Neural progenitor cell (in vitro differentiated cells): ENCODE data around the gene CD34.

Experiments used
- EZH2 ChIP-seq: fragments of 200-600 bp; sonication (generic); IDR thresholded peaks from 2 replicates; pipeline ENCODE4 v1.6.1; 2017; ENCODE audit warnings: antibody characterized with exemption, mild to moderate bottlenecking, moderate library complexity
- TF ChIP-seq, protein P1 (sequence below): fragments of 200-600 bp; sonication (generic); IDR thresholded peaks from 2 replicates; pipeline ENCODE4 v1.5.1; 2017; ENCODE audit warnings: antibody characterized with exemption, mild to moderate bottlenecking

GRCh38 chr1:207918011-207918410, 7.1 kb upstream of the CD34 start:
- TF ChIP-seq EZH2: no peak
- TF ChIP-seq, protein P1, sequence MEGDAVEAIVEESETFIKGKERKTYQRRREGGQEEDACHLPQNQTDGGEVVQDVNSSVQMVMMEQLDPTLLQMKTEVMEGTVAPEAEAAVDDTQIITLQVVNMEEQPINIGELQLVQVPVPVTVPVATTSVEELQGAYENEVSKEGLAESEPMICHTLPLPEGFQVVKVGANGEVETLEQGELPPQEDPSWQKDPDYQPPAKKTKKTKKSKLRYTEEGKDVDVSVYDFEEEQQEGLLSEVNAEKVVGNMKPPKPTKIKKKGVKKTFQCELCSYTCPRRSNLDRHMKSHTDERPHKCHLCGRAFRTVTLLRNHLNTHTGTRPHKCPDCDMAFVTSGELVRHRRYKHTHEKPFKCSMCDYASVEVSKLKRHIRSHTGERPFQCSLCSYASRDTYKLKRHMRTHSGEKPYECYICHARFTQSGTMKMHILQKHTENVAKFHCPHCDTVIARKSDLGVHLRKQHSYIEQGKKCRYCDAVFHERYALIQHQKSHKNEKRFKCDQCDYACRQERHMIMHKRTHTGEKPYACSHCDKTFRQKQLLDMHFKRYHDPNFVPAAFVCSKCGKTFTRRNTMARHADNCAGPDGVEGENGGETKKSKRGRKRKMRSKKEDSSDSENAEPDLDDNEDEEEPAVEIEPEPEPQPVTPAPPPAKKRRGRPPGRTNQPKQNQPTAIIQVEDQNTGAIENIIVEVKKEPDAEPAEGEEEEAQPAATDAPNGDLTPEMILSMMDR: no peak
